Neuron (in vitro differentiated cells): ENCODE measurements around the gene PGP.

ENCODE experiments used
- H2AFZ ChIP-seq: one replicate; pipeline ENCODE4 v1.6.1; 2013; ENCODE audit warnings: low read depth, mild to moderate bottlenecking, inconsistent platforms, low read length, moderate library complexity
- H3K27me3 ChIP-seq: one replicate; pipeline ENCODE4 v1.6.1; 2013; ENCODE audit warnings: low read length; ENCODE audit not compliant: insufficient read depth
- H3K36me3 ChIP-seq: one replicate; pipeline ENCODE4 v1.6.1; 2013; ENCODE audit warnings: low read length; ENCODE audit not compliant: insufficient read depth
- H3K4me1 ChIP-seq: one replicate; pipeline ENCODE4 v1.6.1; 2013; ENCODE audit warnings: low read length; ENCODE audit not compliant: insufficient read depth
- H3K4me3 ChIP-seq: 2 replicates; pipeline ENCODE4 v1.5.1; 2013; ENCODE audit warnings: mild to moderate bottlenecking, low read length, moderate library complexity
- H3K9me3 ChIP-seq: one replicate; pipeline ENCODE4 v1.6.1; 2013; ENCODE audit warnings: low read length

The PGP gene

GRCh38 chr16:2196981-2197511, 17.6 kb downstream of the PGP start:
- Histone ChIP-seq H3K36me3 (no peaks in the 10 kb centered on the region), H3K9me3 (no peaks in the 10 kb centered on the region), H3K4me1 (peaks cover 19% of the 10 kb centered on the region), H3K4me3 (peak overlapping the region; percentile 28), H2AFZ (peak overlapping the region; percentile 19), H3K27me3 (no peaks in the 10 kb centered on the region)

DNA sequence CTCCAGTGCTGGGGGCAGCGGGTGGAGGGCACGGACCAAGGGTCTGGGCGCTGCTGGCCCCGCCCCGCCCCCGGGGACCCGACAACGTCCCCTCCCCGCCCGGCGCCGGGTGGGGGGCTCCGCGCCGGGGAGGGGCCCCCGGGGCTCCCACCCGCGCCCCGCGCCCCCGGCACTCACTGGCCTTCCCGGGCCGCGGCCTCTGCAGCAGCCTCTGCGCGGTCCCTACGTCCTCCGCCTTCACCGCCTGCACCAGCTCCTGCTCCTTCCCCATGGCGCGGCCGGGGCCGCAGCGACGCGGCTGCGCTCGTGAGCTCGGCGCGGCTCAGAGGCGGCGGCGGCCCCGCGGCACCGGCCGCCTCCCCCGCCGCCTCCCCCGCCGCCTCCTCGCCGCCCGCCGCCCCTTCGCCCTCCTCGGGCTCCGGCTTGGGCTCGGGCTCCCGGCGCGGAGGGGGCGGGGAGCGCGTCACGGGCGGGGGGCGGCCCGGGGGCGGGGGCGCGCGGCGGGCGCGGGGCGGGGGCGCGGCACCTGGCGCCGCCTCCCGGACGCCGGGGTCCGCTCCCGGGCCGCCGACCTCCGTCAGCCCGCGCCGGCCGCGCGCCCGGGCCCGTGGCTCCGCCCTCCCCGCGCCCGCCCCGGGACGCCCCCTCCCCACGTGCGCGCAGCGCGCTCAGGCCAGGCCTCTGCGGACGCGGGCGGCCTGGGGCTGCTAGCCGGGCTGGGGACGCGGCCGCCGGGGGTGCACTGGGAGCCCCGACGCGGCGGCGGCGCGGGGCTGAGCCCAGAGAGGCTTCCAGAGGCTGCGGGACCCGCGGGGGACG, 18.3 kb downstream of the PGP start, which contains the start of gene CASKIN1:
TSS of gene CASKIN1 (minus strand) at position 444 of the 819 bp plus-strand sequence. CDS start at position 271, 173 bp downstream.
- H3K36me3 ChIP-seq, result no peaks in the 10 kb centered on the region
- H2AFZ ChIP-seq, result peak within 1 kb of the TSS; percentile 31
- H3K9me3 ChIP-seq, result no peaks in the 10 kb centered on the region
- peaks cover 19% of the 10 kb centered on the region for H3K4me1 ChIP-seq
- H3K27me3 ChIP-seq, result no peaks in the 10 kb centered on the region
- H3K4me3 ChIP-seq, result peak within 1 kb of the TSS; percentile 57

- peak overlapping the region; percentile 57 for H3K4me3 ChIP-seq
- H3K4me1 ChIP-seq, result peaks cover 19% of the 10 kb centered on the region
- no peaks in the 10 kb centered on the region for H3K36me3 ChIP-seq
- no peaks in the 10 kb centered on the region for H3K9me3 ChIP-seq
- H3K27me3 ChIP-seq, result no peaks in the 10 kb centered on the region
- H2AFZ ChIP-seq, result peak overlapping the region; percentile 31
These were observed 19.1 kb downstream of the PGP start for GRCh38 chr16:2195322-2196161.

DNA sequence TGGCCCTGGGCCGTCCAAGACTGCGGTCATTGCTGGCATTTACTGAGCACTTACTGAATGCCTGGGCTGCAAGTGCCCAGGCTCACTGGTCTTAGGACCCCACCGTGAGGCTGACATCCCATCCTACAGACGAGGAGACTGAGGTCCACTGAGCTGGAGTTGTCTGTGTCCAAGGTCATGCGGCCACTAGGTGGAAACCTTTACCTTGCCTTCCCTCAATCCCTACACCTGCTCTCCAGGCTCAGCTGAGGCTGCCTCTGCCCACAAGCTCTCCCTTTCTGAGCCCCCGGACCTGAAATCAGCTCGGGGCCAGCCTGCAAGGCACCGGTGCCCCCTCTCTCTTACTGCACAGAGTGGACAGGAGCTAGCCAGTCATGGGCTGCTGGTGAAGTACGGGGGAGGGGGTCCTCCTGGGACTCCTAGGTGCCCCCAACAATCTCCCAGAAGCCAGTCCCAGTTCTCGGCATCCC, 19.8 kb downstream of the PGP start:
- H3K4me1 ChIP-seq, result peaks cover 26% of the 10 kb centered on the region
- no peaks in the 10 kb centered on the region for H3K27me3 ChIP-seq
- H3K4me3 ChIP-seq, result no peak overlapping the region
- no peak overlapping the region for H2AFZ ChIP-seq
- H3K36me3 ChIP-seq, result no peaks in the 10 kb centered on the region
- H3K9me3 ChIP-seq, result no peaks in the 10 kb centered on the region

- Histone ChIP-seq H3K4me3 (no peak overlapping the region), H3K9me3 (no peaks in the 10 kb centered on the region), H3K27me3 (no peaks in the 10 kb centered on the region), H3K36me3 (no peaks in the 10 kb centered on the region), H3K4me1 (peaks cover 26% of the 10 kb centered on the region), H2AFZ (no peak overlapping the region)
These were observed 20.3 kb downstream of the PGP start for GRCh38 chr16:2194166-2194834.

DNA sequence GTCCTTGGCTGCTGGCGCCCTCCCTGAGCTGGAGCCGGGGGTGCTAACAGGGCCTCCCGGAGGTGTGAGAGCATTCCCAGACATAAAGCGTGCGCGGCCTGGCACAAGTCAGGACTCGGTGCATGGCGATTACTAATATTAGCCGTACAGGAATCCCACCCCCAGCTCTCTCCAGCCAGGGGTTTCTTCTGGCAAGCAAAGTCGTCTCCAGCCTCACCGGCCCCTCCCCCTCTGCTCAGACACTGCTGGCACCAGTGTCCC, 23.3 kb downstream of the PGP start:
- H3K27me3 ChIP-seq, result no peaks in the 10 kb centered on the region
- no peaks in the 10 kb centered on the region for H3K36me3 ChIP-seq
- H3K9me3 ChIP-seq, result no peaks in the 10 kb centered on the region
- H3K4me1 ChIP-seq, result peaks cover 26% of the 10 kb centered on the region
- no peak overlapping the region for H3K4me3 ChIP-seq
- no peak overlapping the region for H2AFZ ChIP-seq

GRCh38 chr16:2190659-2191445, 23.8 kb downstream of the PGP start:
- H3K4me1 ChIP-seq, result peaks cover 26% of the 10 kb centered on the region
- no peak overlapping the region for H3K4me3 ChIP-seq
- H3K9me3 ChIP-seq, result no peaks in the 10 kb centered on the region
- H2AFZ ChIP-seq, result no peak overlapping the region
- no peaks in the 10 kb centered on the region for H3K27me3 ChIP-seq
- H3K36me3 ChIP-seq, result no peaks in the 10 kb centered on the region

DNA sequence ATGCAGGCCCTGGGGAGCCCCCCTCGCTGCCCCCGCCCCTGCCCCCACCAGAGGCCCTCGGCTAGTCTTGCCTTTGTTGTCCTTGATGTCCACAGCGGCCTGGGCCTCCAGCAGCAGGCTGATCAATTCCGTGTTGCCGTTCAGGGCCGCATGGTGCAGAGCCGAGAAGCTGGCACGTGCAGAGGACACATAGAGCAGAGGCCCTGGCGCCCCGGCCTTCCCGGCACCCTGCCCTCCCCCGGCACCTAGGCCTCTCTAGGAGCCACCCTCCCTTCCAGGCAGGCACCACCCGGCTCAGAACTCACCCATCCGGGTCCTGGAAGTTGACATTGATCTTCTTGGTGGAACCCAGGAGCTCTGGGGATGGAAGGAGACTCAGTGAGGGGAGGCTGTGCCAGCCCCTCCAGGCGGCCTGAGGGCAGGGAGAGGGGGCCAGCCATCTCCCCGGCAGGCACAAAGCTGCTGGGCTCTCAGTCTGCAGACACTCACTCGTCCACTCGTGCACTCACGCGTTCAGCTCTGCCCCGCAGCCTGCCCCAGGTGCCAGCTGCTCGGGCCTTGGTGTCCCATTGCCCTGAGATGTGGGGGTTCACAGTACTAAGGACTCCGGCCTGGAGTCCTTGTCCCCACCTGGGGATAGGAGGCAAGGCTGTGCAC, 24.5 kb downstream of the PGP start:
- Histone ChIP-seq H3K9me3 (no peaks in the 10 kb centered on the region), H3K4me1 (peaks cover 19% of the 10 kb centered on the region), H3K4me3 (no peak overlapping the region), H3K27me3 (no peaks in the 10 kb centered on the region), H3K36me3 (no peaks in the 10 kb centered on the region), H2AFZ (no peak overlapping the region)

- H3K9me3 ChIP-seq, result no peaks in the 10 kb centered on the region
- H3K4me1 ChIP-seq, result peaks cover 12% of the 10 kb centered on the region
- H3K27me3 ChIP-seq, result no peaks in the 10 kb centered on the region
- no peak overlapping the region for H3K4me3 ChIP-seq
- no peaks in the 10 kb centered on the region for H3K36me3 ChIP-seq
- H2AFZ ChIP-seq, result no peak overlapping the region
These were observed 25.3 kb downstream of the PGP start for GRCh38 chr16:2189252-2189893.

- H3K27me3 ChIP-seq, result no peaks in the 10 kb centered on the region
- no peak overlapping the region for H2AFZ ChIP-seq
- H3K36me3 ChIP-seq, result peaks cover 4% of the 10 kb centered on the region
- H3K4me1 ChIP-seq, result peaks cover 7% of the 10 kb centered on the region
- H3K9me3 ChIP-seq, result no peaks in the 10 kb centered on the region
- no peak overlapping the region for H3K4me3 ChIP-seq
These were observed 26.2 kb downstream of the PGP start for GRCh38 chr16:2188395-2188794.

DNA sequence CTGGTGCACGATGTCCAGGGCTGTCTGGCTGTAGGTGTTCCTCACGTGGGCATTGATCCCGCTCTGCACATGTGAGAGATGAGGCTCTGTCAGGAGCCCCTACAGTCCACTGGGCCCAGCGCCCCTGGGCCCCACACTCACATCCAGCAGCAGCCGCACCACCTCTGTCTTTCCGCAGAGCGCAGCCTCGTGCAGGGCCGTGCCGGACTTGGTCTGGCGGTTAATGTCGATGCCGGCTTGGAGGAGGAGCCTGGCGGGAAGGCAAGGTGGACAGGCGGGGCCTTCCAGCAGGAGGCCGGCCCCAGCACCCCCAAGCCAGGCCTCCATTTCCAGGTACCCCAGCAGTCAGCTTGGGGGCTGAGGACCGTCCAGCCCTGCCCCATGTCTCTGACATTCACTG, 27.4 kb downstream of the PGP start:
- Histone ChIP-seq H2AFZ (no peak overlapping the region), H3K4me1 (peaks cover 7% of the 10 kb centered on the region), H3K36me3 (peaks cover 6% of the 10 kb centered on the region), H3K4me3 (no peak overlapping the region), H3K27me3 (no peaks in the 10 kb centered on the region), H3K9me3 (no peaks in the 10 kb centered on the region)
